IPS DF 6.9 (cell line): ENCODE data around the gene MAP3K2.

Experiments
- DNase-seq: peaks from one replicate; pipeline ENCODE4 v3.0.0-alpha.2; 2013; ENCODE audit warnings: low read depth, low spot score
- H3K27ac ChIP-seq: one replicate; pipeline ENCODE4 v1.5.1; 2013; ENCODE audit warnings: low read length, control low read depth
- H3K27me3 ChIP-seq: 2 replicates; pipeline ENCODE4 v1.6.1; 2013; ENCODE audit warnings: mild to moderate bottlenecking, low read length; ENCODE audit not compliant: control insufficient read depth, insufficient read depth
- H3K36me3 ChIP-seq: 2 replicates; pipeline ENCODE4 v1.6.1; 2013; ENCODE audit warnings: low read length; ENCODE audit not compliant: control insufficient read depth, insufficient read depth
- H3K4me1 ChIP-seq: 2 replicates; pipeline ENCODE4 v1.6.1; 2013; ENCODE audit warnings: low read length; ENCODE audit not compliant: control insufficient read depth, insufficient read depth
- H3K4me3 ChIP-seq: 2 replicates; pipeline ENCODE4 v1.5.1; 2013; ENCODE audit warnings: mild to moderate bottlenecking, low read length
- H3K9me3 ChIP-seq: 2 replicates; pipeline ENCODE4 v1.6.1; 2013; ENCODE audit warnings: low read length, inconsistent platforms; ENCODE audit not compliant: control insufficient read depth, insufficient read depth
- WGBS: extraction: QIAGEN DNeasy Blood & Tissue Kit; methylation state at CpG from one replicate; pipeline ENCODE4 v1.1.7; 2013; ENCODE audit warnings: mixed read lengths, missing lambda C conversion rate; ENCODE audit not compliant: insufficient read length, insufficient coverage; 5-methylcytosine and 5-hydroxymethylcytosine counted together

Gene MAP3K2

DNA sequence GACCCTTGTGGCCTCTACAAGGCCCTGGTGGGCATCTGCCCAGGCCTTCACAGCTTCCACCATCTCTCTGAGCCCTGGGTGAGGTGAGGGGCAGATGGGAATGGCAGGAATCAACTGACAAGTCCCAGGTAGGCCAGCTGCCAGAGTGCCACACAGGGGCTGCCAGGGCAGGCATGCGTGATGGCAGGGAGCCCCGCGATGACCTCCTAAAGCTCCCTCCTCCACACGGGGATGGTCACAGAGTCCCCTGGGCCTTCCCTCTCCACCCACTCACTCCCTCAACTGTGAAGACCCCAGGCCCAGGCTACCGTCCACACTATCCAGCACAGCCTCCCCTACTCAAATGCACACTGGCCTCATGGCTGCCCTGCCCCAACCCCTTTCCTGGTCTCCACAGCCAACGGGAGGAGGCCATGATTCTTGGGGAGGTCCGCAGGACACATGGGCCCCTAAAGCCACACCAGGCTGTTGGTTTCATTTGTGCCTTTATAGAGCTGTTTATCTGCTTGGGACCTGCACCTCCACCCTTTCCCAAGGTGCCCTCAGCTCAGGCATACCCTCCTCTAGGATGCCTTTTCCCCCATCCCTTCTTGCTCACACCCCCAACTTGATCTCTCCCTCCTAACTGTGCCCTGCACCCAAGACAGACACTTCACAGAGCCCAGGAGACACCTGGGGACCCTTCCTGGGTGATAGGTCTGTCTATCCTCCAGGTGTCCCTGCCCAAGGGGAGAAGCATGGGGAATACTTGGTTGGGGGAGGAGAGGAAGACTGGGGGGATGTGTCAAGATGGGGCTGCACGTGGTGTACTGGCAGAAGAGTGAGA is 32.5 kb upstream of the MAP3K2 start:
- H3K36me3 ChIP-seq, result no peaks in the 10 kb centered on the region
- no peaks in the 10 kb centered on the region for H3K4me1 ChIP-seq
- no peak overlapping the region for H3K27ac ChIP-seq
- no peak overlapping the region for H3K4me3 ChIP-seq
- H3K27me3 ChIP-seq, result peaks cover 9% of the 10 kb centered on the region; the same call in 1 of the 2 replicates
- no peaks in the 10 kb centered on the region for H3K9me3 ChIP-seq
- no peak for DNase-seq
- no CpG with 5 or more reads among the region's 8 CpGs for WGBS

DNA sequence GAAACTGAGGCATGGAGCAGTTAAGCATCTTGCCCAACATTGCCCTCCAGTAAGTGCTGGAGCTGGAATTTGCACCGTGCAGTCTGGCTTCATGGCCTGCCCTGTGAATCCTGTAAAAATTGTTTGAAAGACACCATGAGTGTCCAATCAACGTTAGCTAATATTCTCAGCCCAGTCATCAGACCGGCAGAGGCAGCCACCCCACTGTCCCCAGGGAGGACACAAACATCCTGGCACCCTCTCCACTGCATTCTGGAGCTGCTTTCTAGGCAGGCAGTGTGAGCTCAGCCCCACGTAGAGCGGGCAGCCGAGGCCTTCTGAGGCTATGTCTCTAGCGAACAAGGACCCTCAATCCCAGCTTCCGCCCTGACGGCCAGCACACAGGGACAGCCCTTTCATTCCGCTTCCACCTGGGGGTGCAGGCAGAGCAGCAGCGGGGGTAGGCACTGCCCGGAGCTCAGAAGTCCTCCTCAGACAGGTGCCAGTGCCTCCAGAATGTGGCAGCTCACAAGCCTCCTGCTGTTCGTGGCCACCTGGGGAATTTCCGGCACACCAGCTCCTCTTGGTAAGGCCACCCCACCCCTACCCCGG is 31.8 kb upstream of the MAP3K2 start:
- DNase-seq, result no peak

DNA sequence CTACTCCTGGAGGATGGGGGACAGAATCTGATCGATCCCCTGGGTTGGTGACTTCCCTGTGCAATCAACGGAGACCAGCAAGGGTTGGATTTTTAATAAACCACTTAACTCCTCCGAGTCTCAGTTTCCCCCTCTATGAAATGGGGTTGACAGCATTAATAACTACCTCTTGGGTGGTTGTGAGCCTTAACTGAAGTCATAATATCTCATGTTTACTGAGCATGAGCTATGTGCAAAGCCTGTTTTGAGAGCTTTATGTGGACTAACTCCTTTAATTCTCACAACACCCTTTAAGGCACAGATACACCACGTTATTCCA is 31.3 kb upstream of the MAP3K2 start:
- H3K36me3 ChIP-seq, result no peaks in the 10 kb centered on the region
- H3K4me1 ChIP-seq, result no peaks in the 10 kb centered on the region
- no peak for DNase-seq
- WGBS, result no CpG with 5 or more reads among the region's 4 CpGs
- H3K9me3 ChIP-seq, result no peaks in the 10 kb centered on the region
- no peak overlapping the region for H3K27ac ChIP-seq
- H3K27me3 ChIP-seq, result peaks cover 11% of the 10 kb centered on the region; the same call in 1 of the 2 replicates
- no peak overlapping the region for H3K4me3 ChIP-seq

More for the DNA sequence above, 31.8 kb upstream of the MAP3K2 start:
- H3K27ac ChIP-seq, result no peak overlapping the region
- no peaks in the 10 kb centered on the region for H3K9me3 ChIP-seq
- no peaks in the 10 kb centered on the region for H3K4me1 ChIP-seq
- H3K36me3 ChIP-seq, result no peaks in the 10 kb centered on the region
- peaks cover 11% of the 10 kb centered on the region; the same call in 1 of the 2 replicates for H3K27me3 ChIP-seq
- WGBS, result no CpG with 5 or more reads among the region's 15 CpGs
- H3K4me3 ChIP-seq, result no peak overlapping the region

DNA sequence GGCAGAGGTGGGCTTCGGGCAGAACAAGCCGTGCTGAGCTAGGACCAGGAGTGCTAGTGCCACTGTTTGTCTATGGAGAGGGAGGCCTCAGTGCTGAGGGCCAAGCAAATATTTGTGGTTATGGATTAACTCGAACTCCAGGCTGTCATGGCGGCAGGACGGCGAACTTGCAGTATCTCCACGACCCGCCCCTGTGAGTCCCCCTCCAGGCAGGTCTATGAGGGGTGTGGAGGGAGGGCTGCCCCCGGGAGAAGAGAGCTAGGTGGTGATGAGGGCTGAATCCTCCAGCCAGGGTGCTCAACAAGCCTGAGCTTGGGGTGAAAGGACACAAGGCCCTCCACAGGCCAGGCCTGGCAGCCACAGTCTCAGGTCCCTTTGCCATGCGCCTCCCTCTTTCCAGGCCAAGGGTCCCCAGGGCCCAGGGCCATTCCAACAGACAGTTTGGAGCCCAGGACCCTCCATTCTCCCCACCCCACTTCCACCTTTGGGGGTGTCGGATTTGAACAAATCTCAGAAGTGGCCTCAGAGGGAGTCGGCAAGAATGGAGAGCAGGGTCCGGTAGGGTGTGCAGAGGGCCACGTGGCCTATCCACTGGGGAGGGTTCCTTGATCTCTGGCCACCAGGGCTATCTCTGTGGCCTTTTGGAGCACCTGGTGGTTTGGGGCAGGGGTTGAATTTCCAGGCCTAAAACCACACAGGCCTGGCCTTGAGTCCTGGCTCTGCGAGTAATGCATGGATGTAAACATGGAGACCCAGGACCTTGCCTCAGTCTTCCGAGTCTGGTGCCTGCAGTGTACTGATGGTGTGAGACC is 30.7 kb upstream of the MAP3K2 start, which contains the start of gene PROC:
TSS of gene PROC (plus strand) at position 128 of the 812 bp plus-strand sequence. CDS start 1,516 bp downstream, outside the sequence.
- Histone ChIP-seq H3K27me3 (peaks cover 11% of the 10 kb centered on the region; the same call in 1 of the 2 replicates), H3K36me3 (no peaks in the 10 kb centered on the region), H3K9me3 (no peaks in the 10 kb centered on the region), H3K27ac (no peak within 1 kb of the TSS), H3K4me1 (no peaks in the 10 kb centered on the region), H3K4me3 (no peak within 1 kb of the TSS)
- no peak for DNase-seq
- no CpG with 5 or more reads among the region's 16 CpGs for whole genome bisulfite sequencing

DNA sequence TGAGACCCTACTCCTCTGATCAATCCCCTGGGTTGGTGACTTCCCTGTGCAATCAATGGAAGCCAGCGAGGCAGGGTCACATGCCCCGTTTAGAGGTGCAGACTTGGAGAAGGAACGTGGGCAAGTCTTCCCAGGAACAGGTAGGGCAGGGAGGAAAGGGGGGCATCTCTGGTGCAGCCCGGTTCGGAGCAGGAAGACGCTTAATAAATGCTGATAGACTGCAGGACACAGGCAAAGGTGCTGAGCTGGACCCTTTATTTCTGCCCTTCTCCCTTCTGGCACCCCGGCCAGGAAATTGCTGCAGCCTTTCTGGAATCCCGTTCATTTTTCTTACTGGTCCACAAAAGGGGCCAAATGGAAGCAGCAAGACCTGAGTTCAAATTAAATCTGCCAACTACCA is 29.6 kb upstream of the MAP3K2 start:
- H3K27me3 ChIP-seq, result peaks cover 11% of the 10 kb centered on the region; the same call in 1 of the 2 replicates

DNA sequence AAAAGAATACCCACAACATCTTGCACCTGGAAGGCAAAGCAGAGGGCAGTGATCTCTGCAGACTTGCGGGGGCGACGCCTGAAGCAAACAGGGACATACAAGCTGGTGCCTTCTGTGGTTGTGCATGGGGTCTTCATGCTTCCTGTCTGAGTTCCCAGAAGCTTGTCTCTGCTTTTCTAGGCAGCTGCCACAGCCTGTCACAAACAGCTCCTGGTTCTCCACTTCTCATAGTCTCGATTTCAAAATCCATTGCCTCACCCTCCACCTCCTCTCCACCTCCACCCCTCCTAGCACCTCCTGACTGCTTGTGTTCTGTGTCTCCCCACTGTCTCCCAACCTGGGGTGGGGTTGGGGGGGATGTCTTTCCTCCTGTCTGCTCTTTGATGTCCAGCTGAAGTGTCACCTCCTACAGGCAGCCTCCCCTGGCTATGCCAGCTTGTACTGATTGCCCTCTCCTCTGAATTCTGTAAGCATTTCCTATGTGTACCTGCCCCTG is 28.8 kb upstream of the MAP3K2 start:
- WGBS, result no CpG with 5 or more reads among the region's 4 CpGs
- H3K4me3 ChIP-seq, result no peak overlapping the region
- H3K27ac ChIP-seq, result no peak overlapping the region
- H3K27me3 ChIP-seq, result peaks cover 9% of the 10 kb centered on the region; the same call in 1 of the 2 replicates
- H3K4me1 ChIP-seq, result no peaks in the 10 kb centered on the region
- H3K9me3 ChIP-seq, result no peaks in the 10 kb centered on the region
- H3K36me3 ChIP-seq, result no peaks in the 10 kb centered on the region
- no peak for DNase-seq

More for the DNA sequence above, 29.6 kb upstream of the MAP3K2 start:
- no CpG with 5 or more reads among the region's 8 CpGs for WGBS
- Histone ChIP-seq H3K9me3 (no peaks in the 10 kb centered on the region), H3K4me1 (no peaks in the 10 kb centered on the region), H3K27ac (no peak overlapping the region), H3K36me3 (no peaks in the 10 kb centered on the region), H3K4me3 (no peak overlapping the region)
- no peak for DNase-seq

DNA sequence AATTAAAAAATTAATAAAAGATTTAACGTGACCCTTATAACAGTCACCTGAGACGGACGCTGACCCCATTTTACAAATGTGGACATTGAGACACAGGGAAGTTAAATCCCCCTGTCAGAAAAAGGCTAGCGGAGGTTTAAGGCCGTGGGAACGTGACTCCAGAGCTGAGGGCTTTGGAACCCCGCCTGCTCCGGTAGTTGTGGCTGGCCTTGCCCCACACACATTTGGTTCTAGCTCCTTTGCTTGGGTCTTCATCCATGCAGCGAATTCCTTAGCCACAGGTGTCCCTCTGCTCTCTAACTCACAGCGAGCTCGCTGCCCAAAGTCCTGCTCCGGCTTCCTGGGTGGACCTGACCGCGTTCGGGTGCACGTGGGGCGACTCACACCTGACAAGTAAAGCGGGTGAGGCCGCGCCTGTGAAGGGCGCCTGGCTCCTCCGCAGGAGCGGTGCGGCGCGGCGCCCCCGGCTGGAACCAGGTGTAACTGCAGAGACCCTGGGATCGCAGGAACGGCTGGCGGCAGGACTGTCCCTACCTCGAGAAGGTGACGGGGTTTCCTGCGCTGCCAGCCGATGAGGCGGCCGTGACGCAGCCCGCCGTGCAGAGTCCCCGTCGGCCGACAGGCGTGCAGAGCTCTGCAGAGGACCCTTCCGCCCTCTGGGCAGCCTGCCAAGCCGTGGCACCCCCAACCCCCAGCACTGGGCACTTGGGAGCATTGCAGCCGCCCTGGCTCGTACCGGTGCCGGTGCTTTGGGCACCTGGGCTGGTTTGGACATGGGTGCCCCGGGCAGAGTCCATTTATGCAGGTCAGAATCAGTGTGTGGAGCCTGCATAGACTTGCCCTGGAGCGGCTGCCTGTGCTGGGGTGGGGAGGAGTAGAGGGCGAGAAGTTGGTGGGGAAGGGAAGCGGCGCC is 28.1 kb upstream of the MAP3K2 start:
- H3K27ac ChIP-seq, result no peak overlapping the region
- no peak for DNase-seq
- H3K36me3 ChIP-seq, result no peaks in the 10 kb centered on the region
- no peaks in the 10 kb centered on the region for H3K9me3 ChIP-seq
- peaks cover 9% of the 10 kb centered on the region; the same call in 1 of the 2 replicates for H3K27me3 ChIP-seq
- peak overlapping the region; percentile 15; the same call in 1 of the 2 replicates for H3K4me3 ChIP-seq
- no peaks in the 10 kb centered on the region for H3K4me1 ChIP-seq
- no CpG with 5 or more reads among the region's 55 CpGs for WGBS

DNA sequence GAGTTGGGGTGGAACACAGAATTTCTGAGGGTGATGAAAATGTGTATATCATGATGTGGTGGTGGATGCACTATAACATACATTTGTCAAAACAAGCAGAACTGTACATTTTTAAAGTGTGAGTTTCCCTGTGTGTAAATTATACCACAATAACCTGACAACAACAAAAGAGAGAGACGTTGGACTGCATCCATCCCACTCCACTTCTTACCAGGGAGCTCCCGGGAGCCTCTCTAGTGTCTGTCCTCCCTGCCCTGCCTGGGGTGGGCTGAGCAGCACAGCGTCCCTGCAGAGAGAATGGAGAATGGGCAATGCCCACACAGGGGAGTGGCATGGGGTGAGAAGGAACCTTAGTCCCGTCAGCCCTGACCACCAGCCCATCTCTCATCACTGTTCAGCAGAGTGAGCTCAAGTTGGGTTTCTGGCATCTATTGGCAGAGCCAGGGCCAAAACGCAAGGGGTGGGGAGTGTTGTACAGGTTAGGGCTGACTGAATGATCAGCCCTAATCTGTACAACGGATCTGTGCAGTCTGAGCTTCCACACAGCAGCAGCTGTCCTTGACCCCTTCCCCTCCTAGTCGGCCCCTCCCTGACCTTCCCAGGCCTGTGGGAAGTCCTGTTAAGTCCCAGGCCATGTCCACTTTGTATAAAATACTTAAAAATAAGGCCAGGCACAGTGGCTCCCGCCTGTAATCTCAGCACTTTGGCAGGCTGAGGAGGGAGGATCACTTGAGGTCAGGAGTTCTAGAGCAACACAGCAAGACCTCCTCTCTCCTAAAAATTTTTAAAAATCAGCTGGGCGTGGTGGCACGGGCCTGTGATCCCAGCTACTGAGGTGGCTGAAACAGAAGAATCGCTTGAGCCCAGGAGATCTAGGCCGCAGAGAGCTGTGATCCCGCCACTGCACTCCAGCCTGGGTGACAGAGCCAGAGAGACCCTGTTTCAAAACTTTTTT is 27.1 kb upstream of the MAP3K2 start:
- WGBS, result no CpG with 5 or more reads among the region's 13 CpGs
- Histone ChIP-seq H3K4me1 (no peaks in the 10 kb centered on the region), H3K4me3 (no peak overlapping the region), H3K27me3 (peaks cover 9% of the 10 kb centered on the region; the same call in 1 of the 2 replicates), H3K27ac (no peak overlapping the region), H3K36me3 (no peaks in the 10 kb centered on the region), H3K9me3 (no peaks in the 10 kb centered on the region)
- no peak for DNase-seq
